Breast epithelium (tissue), 3 donors: ENCODE data around the gene DACH1.

Experiments
- CTCF ChIP-seq, 3 donors: fragments of 450-650 bp; IDR thresholded peaks; one replicate each; pipeline ENCODE4 v1.5.1; 2016 to 2017; ENCODE audit warnings: antibody characterized with exemption in 3 of 3, mild to moderate bottlenecking in 3 of 3, moderate library complexity in 3 of 3
- POLR2AphosphoS5 ChIP-seq, 3 donors: sonication (generic); formaldehyde crosslinking; IDR thresholded peaks; one replicate each; pipeline ENCODE4 v1.6.1; 2017; ENCODE audit warnings: antibody characterized with exemption in 3 of 3

GRCh38 chr13:71461892-71462291, 405.1 kb downstream of the DACH1 start:
- TF ChIP-seq CTCF (IDR thresholded peaks at IDR 0.05) = no peak
- TF ChIP-seq POLR2AphosphoS5 (IDR thresholded peaks at IDR 0.05) = no peak
